CD4-positive, alpha-beta T cell treated with Interferon alpha-2 for 1 hour (primary cell): Measurements from ENCODE around the gene PLAC1.

Experiments
- DNase-seq, 2 donors: peaks; one replicate each; pipeline ENCODE4 v3.0.0-alpha.2; 2020 to 2022

The PLAC1 gene

DNA sequence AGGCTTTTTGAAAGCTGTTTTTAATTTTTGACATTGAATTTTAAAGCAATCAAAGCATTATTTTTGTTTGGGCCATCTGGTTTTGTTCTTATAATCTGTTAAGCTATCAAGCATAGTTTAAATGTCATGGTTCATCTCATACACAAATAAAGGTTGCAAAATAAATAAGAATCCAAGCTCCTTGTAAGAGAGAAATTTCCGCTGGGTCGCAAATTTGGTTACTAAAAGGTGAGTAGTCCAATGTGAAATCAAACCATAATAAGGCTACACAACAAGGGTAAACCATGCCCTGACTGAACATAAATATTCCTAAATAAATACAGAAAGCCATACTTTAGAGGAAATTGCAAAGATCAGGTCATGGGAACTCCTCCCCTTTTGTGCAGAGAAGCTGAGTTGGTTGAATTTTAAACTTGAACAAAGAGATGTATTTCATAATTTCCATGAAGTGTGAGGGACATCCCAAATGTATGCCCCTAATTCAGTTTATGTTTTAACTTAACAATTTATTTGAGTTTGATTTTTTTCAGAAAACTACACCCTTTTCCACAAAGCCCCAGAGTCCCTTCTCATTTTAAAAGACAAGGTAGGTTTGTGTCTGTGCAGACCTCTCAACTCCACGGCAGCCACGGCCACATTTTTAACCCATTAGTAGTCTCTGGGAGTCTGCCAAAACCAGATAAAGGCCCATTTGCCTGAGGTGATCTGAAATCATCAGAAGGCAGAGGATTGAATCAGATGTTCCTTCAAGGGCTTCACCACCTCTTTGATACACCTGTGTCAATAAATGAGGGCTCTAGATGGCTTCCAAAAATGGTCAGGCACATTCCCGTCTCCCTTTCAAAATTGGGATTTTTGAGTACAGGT is 85.2 kb downstream of the PLAC1 start:
- no peak for DNase-seq

- no peak for DNase-seq
Measured at GRCh38 chrX:134571796-134572195, 86.5 kb downstream of the PLAC1 start.

DNA sequence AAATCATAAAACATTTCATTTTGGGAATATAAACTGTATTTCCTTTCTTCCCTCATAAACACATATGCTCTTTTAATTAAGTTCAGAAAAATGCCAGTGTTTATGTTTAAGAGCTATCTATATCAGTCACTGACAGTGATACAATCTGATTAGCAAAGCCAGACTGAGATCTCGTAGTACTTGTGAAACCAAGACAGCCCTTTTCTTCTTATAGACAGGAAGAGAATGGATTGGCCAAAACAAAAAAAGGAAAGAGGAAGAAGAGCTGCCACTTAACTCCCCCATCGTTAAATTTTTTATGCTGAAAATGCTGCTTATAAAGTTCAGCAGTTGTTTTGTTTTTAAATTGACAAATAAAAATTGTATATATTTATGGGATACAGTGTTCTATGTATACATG is 87.4 kb downstream of the PLAC1 start:
- no peak for DNase-seq

- no peak for DNase-seq
Measured at GRCh38 chrX:134570509-134570846, 87.8 kb downstream of the PLAC1 start.

DNA sequence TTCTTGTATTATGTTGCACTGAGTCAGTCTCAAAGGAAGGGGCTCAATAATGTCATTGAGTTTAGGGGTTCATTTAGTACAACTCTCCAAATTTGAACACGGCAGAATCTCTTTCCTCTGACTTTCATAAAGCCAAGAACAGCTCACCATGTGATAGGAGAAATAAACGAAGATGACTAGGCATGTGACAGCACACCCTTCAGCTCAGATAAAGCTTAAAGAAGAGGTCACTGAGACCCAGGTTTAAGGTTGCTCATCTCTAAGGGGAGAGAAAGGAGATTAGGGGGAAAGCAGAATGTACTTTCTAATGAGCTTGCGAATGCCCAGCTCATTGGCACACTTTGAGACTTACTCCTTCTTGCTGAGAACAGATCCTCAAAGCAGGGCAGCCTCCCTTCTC is 89.0 kb downstream of the PLAC1 start:
- DNase-seq, result no peak

DNA sequence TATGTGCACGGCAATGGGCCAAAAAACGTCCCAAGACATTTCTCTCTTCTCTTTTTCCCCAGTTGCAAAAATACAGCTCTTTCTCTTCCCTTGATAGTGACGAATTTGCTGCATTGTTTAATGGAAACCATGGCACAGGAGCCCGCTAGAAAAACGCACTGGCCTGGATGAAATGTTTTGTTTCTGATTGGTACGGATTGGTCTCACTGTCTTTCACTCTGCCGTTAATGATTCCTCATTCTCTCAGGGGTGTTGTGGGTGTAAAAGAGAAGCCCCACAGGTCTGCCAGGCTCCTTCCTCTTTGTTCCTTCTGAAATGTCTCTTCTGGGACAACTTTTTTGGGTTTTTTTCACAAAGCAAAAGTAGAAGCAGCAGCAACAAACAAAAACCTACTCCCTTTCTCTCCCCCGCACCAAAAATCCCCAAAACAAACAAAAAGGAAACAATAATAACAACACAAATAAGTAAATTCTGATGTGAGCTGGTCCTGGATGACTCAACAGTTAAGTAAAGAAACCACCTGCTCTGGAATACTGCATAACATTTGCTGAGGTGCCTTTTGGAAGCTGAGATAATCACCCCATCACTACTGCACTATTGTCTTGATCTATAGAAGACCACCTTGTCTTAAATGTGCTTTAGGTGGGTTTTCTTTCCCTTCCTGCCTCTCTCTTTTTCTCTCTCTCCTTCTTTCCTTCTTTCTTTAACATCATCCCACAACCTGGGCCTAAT is 89.8 kb downstream of the PLAC1 start:
- no peak for DNase-seq

DNA sequence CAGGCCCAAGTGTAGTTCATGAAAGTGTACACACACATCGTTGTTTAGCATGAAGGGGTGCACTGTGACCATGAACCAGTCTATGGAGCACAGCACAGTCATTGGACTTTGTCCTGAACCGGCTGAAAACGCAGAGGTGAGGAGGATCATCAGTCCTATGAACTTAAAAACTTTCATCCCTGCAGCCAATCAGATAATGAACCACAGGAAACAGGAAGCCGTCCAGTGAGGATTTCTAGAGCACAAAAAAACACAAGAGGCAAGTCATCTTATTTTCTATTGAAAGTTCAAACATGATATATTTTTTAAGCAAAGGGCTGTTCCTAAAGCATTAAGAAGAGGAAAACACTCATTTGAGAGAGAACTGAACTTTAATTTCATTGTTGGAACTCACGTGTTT is 91.8 kb downstream of the PLAC1 start:
- DNase-seq, result no peak

DNA sequence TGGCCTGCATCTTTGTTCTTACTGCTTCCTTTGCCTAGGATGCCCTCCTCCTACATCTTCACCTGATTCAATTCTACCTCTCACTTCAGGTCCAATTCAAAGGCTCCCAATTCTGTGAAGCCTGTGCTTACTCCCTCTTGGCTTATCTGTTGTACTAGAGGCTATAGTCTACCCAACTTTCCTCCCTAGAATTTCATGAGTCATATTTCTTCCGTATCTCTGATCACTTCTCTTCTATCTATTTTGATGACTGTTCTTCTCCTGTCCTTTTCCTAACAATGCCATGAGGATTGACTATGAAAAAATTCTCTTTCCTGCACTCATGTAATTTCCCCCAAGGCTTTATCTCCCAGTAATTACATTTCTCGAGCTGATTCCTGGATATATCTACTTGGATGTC is 96.3 kb downstream of the PLAC1 start:
- DNase-seq, result no peak

DNA sequence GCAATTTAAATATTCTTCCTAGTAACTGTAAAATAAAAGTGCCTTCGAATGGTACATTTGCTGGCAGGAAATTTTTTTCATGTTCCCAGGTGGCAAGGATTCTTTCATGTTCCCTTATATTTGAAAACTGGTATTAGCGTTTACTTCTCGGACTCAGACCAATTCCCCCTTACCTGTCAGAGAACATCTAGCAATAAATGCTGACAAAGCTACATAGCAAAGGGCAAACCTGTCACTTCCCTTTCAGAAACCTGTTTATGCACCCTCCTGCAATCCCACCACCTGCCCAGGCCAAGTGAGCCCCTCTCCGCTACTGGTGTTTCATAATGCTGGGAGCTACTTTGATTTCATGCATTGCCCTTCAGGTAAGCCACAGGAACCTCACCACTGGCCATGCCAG is 100.1 kb downstream of the PLAC1 start:
- DNase-seq, result no peak

- DNase-seq, result no peak
Measured at GRCh38 chrX:134554291-134554690, 104.0 kb downstream of the PLAC1 start.

DNA sequence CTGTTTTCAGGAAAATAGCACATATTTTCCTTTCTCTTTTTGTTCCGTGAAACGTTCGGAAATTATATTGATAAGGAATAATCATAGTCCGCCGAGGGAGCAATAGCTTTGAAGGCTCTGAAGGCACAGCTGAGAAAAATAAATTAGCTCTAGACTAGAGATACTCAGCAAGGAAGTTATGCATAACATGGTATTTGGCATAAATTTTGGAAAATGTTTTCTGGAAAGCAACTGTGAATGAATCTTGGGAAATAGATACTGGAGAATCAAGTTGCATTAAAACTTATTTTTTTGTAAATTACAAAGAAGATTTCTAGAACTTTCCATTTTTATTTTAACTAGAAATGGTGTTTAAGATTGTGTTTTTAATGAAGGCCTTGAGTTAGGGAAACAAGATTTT is 105.9 kb downstream of the PLAC1 start:
- DNase-seq, result no peak

DNA sequence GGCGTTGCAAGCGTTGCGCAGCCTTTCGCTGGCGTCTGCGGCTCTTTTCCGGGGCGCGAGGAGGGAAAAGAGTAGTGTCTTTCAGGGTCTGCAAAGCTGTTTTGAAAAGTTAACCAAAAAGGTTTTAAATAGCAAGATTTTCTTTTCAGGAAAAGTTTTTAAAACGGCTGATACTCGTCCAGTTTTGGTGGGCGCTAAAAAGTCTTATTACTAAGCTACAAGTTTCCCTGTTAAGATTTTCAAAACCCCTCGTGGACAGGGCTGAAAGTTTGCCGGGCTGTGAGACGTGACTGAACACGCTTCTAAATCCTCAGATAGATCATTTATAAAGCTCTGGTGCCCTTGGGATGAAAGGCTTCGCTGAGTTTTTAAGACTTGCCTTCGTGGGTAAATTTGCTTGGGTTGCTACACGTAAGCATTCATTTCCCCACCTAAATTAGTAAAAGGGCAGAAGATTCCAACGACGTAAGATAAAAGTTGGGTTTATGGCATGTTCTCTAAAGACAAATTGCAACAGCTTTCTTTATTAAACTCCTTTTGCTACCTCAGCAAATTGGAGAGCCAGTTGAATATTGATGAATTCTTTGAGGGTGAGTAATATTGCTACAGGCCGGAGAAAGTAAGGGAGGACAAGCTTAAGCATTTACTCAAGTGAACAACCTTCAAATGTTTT is 106.8 kb downstream of the PLAC1 start:
- no peak for DNase-seq

DNA sequence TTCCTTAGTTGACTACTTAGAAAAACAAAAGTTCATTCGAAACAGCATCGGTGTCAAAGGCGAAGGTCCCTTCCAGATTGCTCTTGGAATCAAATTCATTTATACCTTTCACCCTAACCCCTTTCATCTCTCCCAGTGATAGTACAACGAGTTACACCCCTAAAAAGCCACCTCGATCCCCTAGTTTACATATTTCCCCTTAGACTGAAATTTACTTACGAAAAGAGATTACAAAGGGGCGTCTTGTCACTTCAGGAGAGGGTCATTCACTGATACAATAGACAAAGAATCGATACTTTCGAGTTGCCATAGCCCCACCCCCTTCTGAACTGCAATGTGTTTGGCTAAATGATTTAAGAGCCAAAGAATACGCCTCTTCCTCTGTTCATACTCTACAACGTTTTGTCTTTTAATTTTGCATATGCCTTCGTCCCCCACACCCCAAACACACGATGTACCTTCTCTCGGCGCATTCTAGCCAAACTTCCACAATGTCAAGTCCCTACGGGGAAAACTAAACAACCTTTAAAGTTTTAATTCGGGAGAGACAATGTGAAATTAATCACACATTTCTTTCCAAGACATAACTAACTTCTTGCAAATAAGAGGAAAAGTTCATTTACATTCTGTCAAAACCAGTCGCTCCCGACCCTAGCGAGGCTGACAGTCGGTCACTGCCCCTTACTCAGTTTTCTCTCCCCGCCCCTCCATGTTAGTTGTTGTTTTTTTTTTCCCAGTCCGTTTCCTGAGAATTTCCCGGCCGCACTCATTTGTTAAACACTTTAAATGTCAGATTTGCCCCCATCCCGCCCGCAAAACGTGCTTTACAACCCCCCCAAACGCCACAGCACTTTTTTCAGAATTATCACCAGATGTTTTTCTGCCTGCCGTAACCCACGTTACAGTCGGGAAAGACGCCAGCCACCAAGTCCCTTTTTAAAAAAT is 109.7 kb downstream of the PLAC1 start:
- DNase-seq, result peak in 1 of 2 donors; percentile 21

- DNase-seq, result no peak
Measured at GRCh38 chrX:134547047-134547679, 111.1 kb downstream of the PLAC1 start.

DNA sequence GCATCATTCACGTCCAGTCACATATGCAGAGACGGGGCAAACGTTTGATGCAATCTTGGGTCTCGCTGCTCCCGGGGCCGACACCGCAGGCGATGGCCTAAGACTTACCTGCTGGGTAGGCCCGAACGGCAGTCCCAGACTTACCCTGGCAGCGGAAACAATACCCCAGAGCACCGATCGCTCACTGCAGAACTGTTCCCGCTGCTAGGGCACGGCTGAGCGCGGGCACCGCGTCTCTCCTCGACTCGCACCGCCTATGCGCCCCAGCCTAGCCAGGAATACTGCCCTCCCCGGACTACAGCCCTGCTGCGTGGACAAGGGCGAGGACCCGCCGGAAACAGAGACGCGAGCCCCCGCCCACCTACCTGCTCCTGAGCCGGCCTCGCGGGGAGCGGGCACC is 112.1 kb downstream of the PLAC1 start:
- DNase-seq, result no peak

GRCh38 chrX:134545510-134545909 is 112.8 kb downstream of the PLAC1 start:
- no peak for DNase-seq

GRCh38 chrX:134544513-134545151 is 113.6 kb downstream of the PLAC1 start:
- no peak for DNase-seq

GRCh38 chrX:134544135-134544512 is 114.1 kb downstream of the PLAC1 start:
- DNase-seq, result no peak

DNA sequence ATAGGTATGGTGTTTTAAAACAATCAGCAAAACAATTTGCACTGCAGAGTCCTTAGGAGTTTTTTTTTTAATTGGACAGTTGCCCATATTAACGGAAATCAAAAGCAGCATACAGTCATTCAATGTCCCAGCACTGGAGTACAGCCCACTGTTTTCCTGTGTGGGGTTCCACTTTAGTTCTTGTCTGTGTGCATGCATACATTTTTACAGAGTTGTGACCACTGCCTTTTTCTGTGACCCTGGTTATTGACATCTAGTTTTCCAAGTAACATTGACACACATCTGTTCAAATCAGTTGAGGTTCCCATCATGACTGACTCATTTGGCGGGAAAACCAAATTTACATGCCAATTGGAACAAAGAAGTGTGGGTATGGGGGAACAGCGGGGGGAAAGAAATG is 115.0 kb downstream of the PLAC1 start:
- no peak for DNase-seq

GRCh38 chrX:134542485-134542884 is 115.8 kb downstream of the PLAC1 start:
- no peak for DNase-seq

DNA sequence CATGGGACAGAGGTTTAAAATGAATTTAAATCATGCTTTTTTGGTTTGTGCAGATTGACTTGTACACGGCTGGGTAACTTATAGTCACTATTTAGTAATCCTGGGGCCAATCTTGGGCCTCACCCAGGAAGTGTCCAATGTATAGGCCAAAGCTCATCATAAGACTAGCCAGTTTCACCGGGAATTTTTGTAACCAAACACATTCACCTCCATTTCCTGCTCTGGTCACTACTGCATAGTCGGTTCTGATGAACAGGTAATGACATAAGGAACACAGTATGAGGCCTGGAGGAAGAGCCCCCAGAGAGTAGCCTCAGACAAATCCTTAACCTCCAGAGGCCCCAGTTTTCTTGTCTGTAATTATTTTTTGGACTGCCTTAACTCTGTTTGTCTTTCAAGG is 116.4 kb downstream of the PLAC1 start:
- DNase-seq, result no peak

DNA sequence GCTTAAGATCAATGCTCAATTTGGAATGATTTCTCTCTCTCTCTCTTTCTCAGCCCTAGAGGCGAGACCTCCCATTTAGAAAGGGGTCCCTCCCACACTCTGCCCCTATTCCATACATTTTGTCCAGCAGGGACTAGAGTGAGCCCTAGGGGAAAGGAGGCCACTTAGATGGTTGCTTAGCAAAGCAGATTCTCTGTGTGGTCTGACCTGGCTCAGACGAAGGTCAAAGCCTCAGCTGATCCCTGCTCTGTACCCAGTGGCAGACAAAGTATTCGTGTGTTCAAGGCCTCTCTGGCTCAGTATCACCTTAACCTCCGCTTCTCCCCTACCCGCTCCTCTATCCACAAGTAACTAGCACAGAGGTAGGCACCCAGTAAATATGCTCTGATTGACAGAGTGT is 120.0 kb downstream of the PLAC1 start:
- DNase-seq, result no peak
